Keratinocyte (primary cell): ENCODE data around the gene EXOC3L1. TPM values are rescaled to one million over a fixed set of nuclear protein-coding genes. Genes with fewer than 3 reads are reported as not detected.

Experiments
- DNase-seq: peaks from one replicate; pipeline ENCODE4 v3.0.0-alpha.2; 2011; ENCODE audit warnings: low read depth, missing footprints, low spot score
- FAIRE-seq: peaks from 2 replicates; lab custom pipeline; 2011; peaks lifted over from hg19 to GRCh38; lab: Jason Lieb, UNC
- H2AFZ ChIP-seq: 2 replicates; pipeline ENCODE4 v1.6.0; 2012; ENCODE audit warnings: low read length, control low read depth, inconsistent platforms; ENCODE audit not compliant: control insufficient read depth
- H3K27ac ChIP-seq: 2 replicates; pipeline ENCODE4 v1.5.1; 2011; ENCODE audit warnings: low read length; ENCODE audit not compliant: control insufficient read depth, insufficient read depth
- H3K27me3 ChIP-seq: 3 replicates; pipeline ENCODE4 v1.6.0; 2011; ENCODE audit warnings: low read length; ENCODE audit not compliant: control insufficient read depth, insufficient read depth; ENCODE audit errors: extremely low read depth
- H3K36me3 ChIP-seq, 2 experiments: 2 replicates in 1 of 2; 3 replicates in 1 of 2; pipeline ENCODE4 v1.5.1; 2011; ENCODE audit warnings: low read length in 2 of 2, mild to moderate bottlenecking in 1 of 2; ENCODE audit not compliant: control insufficient read depth in 2 of 2, insufficient read depth in 2 of 2; ENCODE audit errors: extremely low read depth in 1 of 2
- H3K4me1 ChIP-seq: 3 replicates; pipeline ENCODE4 v1.5.1; 2011; ENCODE audit warnings: low read length; ENCODE audit not compliant: control insufficient read depth, insufficient read depth; ENCODE audit errors: extremely low read depth
- H3K4me2 ChIP-seq: 3 replicates; pipeline ENCODE4 v1.6.0; 2011; ENCODE audit warnings: low read depth, low read length; ENCODE audit not compliant: control insufficient read depth, insufficient read depth; ENCODE audit errors: extremely low read depth
- H3K4me3 ChIP-seq, 3 experiments: fragments of 200-600 bp in 1 of 3; sonication (generic) in 1 of 3; 2 replicates in 2 of 3; 3 replicates in 1 of 3; pipeline ENCODE4 v1.5.1; 2011 to 2016; ENCODE audit warnings: low read length in 3 of 3, mild to moderate bottlenecking in 3 of 3, control low read depth in 2 of 3, inconsistent platforms in 1 of 3, low read depth in 1 of 3, mixed read lengths in 1 of 3, mixed run types in 1 of 3, moderate library complexity in 1 of 3; ENCODE audit not compliant: control insufficient read depth in 2 of 3, insufficient read depth in 2 of 3; ENCODE audit errors: extremely low read depth in 1 of 3
- H3K79me2 ChIP-seq: 2 replicates; pipeline ENCODE4 v1.6.0; 2012; ENCODE audit warnings: low read length; ENCODE audit not compliant: control insufficient read depth, insufficient read depth
- H3K9ac ChIP-seq: 3 replicates; pipeline ENCODE4 v1.6.0; 2011; ENCODE audit warnings: low read length; ENCODE audit not compliant: control insufficient read depth, insufficient read depth; ENCODE audit errors: extremely low read depth
- H3K9me1 ChIP-seq: 3 replicates; pipeline ENCODE4 v1.6.0; 2011; ENCODE audit warnings: low read length; ENCODE audit not compliant: control insufficient read depth, insufficient read depth; ENCODE audit errors: extremely low read depth
- H3K9me3 ChIP-seq: 2 replicates; pipeline ENCODE4 v1.5.1; 2012; ENCODE audit warnings: low read depth, low read length; ENCODE audit not compliant: control insufficient read depth
- H4K20me1 ChIP-seq: 3 replicates; pipeline ENCODE4 v1.6.0; 2011; ENCODE audit warnings: low read length; ENCODE audit not compliant: control insufficient read depth, insufficient read depth; ENCODE audit errors: extremely low read depth
- CTCF ChIP-seq, 3 experiments: IDR thresholded peaks in 1 of 3; conservative IDR thresholded peaks in 1 of 3; optimal IDR thresholded peaks in 1 of 3; 2 replicates in 2 of 3; 3 replicates in 1 of 3; pipeline versions ENCODE3 to v1.5.1; 2011; ENCODE audit warnings: low read length in 3 of 3, mild to moderate bottlenecking in 3 of 3, moderate library complexity in 2 of 3, control low read depth in 1 of 3, inconsistent platforms in 1 of 3; ENCODE audit not compliant: insufficient read depth in 2 of 3; ENCODE audit errors: extremely low read depth in 1 of 3
- EZH2 ChIP-seq: IDR thresholded peaks from one replicate; pipeline ENCODE4 v1.6.1; 2012; ENCODE audit warnings: inconsistent platforms, mild to moderate bottlenecking, low read length, moderate library complexity
- dilution Hi-C: fragments of 300-500 bp; cut with MboI; formaldehyde crosslinking; loops from one replicate; pipeline ENCODE4 v1.7.0; 2020; ENCODE audit warnings: low sequenced_read_pairs; ENCODE audit not compliant: extremely low pct_ligation_motif_present
- polyA plus RNA-seq, 5 experiments: library from polyadenylated mRNA; depleted of rRNA in 3 of 5; stranded (reverse) in 3 of 5; stranded (forward) in 1 of 5; unstranded in 1 of 5; fragments of >200 nt; gene quantifications; 1 replicate in 1 of 5; 2 replicates in 3 of 5; 3 replicates in 1 of 5; pipeline versions ENCODE4 v1.2.1 to v1.2.3, GENCODE V29; 2011 to 2012; ENCODE audit warnings: missing spikeins in 2 of 5, low read depth in 1 of 5, low replicate concordance in 1 of 5

The EXOC3L1 gene
- polyA plus RNA-seq, 1 donor (not counting 4 experiments of a cell fraction or from before 2014, with no cell fraction given) = not detected

GRCh38 chr16:67209565-67209964, 19.6 kb upstream of the EXOC3L1 start:
- Histone ChIP-seq H3K9me3 (no peaks in the 10 kb centered on the region), H3K36me3 (peaks cover 0 to 3% of the 10 kb centered on the region in 2 experiments), H3K79me2 (no peaks in the 10 kb centered on the region), H4K20me1 (no peaks in the 10 kb centered on the region), H3K4me3 (no peak overlapping the region), H2AFZ (no peak overlapping the region), H3K9me1 (peaks cover 4% of the 10 kb centered on the region), H3K4me2 (no peak overlapping the region), H3K9ac (no peak overlapping the region), H3K27ac (no peak overlapping the region), H3K27me3 (no peaks in the 10 kb centered on the region), H3K4me1 (peaks cover 44% of the 10 kb centered on the region)
- dilution Hi-C loops = no loop called here
- TF ChIP-seq CTCF (optimal IDR thresholded peaks at IDR 0.05 in 1 of 3, IDR thresholded peaks at IDR 0.05 in 1 of 3, conservative IDR thresholded peaks at IDR 0.05 in 1 of 3; ENCODE audit: extremely low read depth in 1 of 3, insufficient read depth in 2 of 3, low read length in 3 of 3) (no peak), EZH2 (no peak)
- FAIRE-seq (no peak), DNase-seq (no peak)

GRCh38 chr16:67208154-67208896, 18.4 kb upstream of the EXOC3L1 start:
- no peak for DNase-seq
- no peaks in the 10 kb centered on the region for H3K9me3 ChIP-seq
- no peaks in the 10 kb centered on the region for H3K27me3 ChIP-seq
- no peak overlapping the region for H3K9ac ChIP-seq
- H3K27ac ChIP-seq = no peak overlapping the region
- no peaks in the 10 kb centered on the region for H4K20me1 ChIP-seq
- no peak overlapping the region for H2AFZ ChIP-seq
- TF ChIP-seq CTCF (optimal IDR thresholded peaks at IDR 0.05 in 1 of 3, IDR thresholded peaks at IDR 0.05 in 1 of 3, conservative IDR thresholded peaks at IDR 0.05 in 1 of 3; ENCODE audit: extremely low read depth in 1 of 3, insufficient read depth in 2 of 3, low read length in 3 of 3) (no peak), EZH2 (no peak)
- dilution Hi-C loops = no loop called here
- H3K79me2 ChIP-seq = no peaks in the 10 kb centered on the region
- H3K36me3 ChIP-seq = peaks cover 0 to 8% of the 10 kb centered on the region in 2 experiments
- no peak overlapping the region for H3K4me3 ChIP-seq
- peaks cover 4% of the 10 kb centered on the region for H3K9me1 ChIP-seq
- no peak for FAIRE-seq
- H3K4me1 ChIP-seq = peaks cover 38% of the 10 kb centered on the region
- no peak overlapping the region for H3K4me2 ChIP-seq
